HG03280 (cell line): ENCODE data around the gene SYT6.
A peak's percentile ranks its signal among the peaks of the same experiment; 100 is the strongest.

Source experiments
- ATAC-seq: cut with Tn5 transposase; IDR thresholded peaks from one replicate; pipeline ENCODE4 v1.9.1; 2021; ENCODE audit warnings: mild to moderate bottlenecking, moderate library complexity; ENCODE audit not compliant: unreplicated experiment

Gene SYT6

GRCh38 chr1:114122941-114123618, 30.6 kb downstream of the SYT6 start:
- ATAC-seq: no peak

- no peak for ATAC-seq
These were observed 35.2 kb downstream of the SYT6 start for GRCh38 chr1:114118351-114118990.

- ATAC-seq: no peak
These were observed 36.0 kb downstream of the SYT6 start for GRCh38 chr1:114117654-114118053.

GRCh38 chr1:114116086-114116485, 37.6 kb downstream of the SYT6 start:
- ATAC-seq: no peak

- ATAC-seq: no peak
These were observed 39.2 kb downstream of the SYT6 start for GRCh38 chr1:114114185-114115094.

- ATAC-seq: no peak
These were observed 40.1 kb downstream of the SYT6 start for GRCh38 chr1:114113411-114114184.

- ATAC-seq: no peak
These were observed 40.9 kb downstream of the SYT6 start for GRCh38 chr1:114112775-114113174.

GRCh38 chr1:114111731-114112641, 41.7 kb downstream of the SYT6 start:
- no peak for ATAC-seq

GRCh38 chr1:114109981-114110380, 43.7 kb downstream of the SYT6 start:
- ATAC-seq: no peak

- ATAC-seq: peak; percentile 53
These were observed 44.9 kb downstream of the SYT6 start for GRCh38 chr1:114108751-114109255.

- ATAC-seq: no peak
These were observed 45.9 kb downstream of the SYT6 start for GRCh38 chr1:114107474-114108435.

- no peak for ATAC-seq
These were observed 48.2 kb downstream of the SYT6 start for GRCh38 chr1:114105421-114105979.

- ATAC-seq: no peak
These were observed 48.7 kb downstream of the SYT6 start for GRCh38 chr1:114104949-114105348.

- no peak for ATAC-seq
These were observed 49.7 kb downstream of the SYT6 start for GRCh38 chr1:114103992-114104391.

GRCh38 chr1:114102136-114102535, 51.5 kb downstream of the SYT6 start:
- no peak for ATAC-seq

- ATAC-seq: no peak
These were observed 53.5 kb downstream of the SYT6 start for GRCh38 chr1:114100148-114100547.

- ATAC-seq: no peak
These were observed 54.4 kb downstream of the SYT6 start for GRCh38 chr1:114099268-114099667.

GRCh38 chr1:114097109-114097508, 56.6 kb downstream of the SYT6 start:
- no peak for ATAC-seq
